SK-N-SH (cell line): Measurements from ENCODE around the gene GHRH.

ENCODE experiments used
- FOXJ3 ChIP-seq: sonication (generic); formaldehyde crosslinking; IDR thresholded peaks from 2 replicates; pipeline ENCODE4 v1.5.1; 2020; ENCODE audit warnings: mild to moderate bottlenecking, missing genetic modification reagents
- FOXM1 ChIP-seq: IDR thresholded peaks from 2 replicates; pipeline ENCODE4 v1.4.0; 2012; ENCODE audit warnings: low read depth, mild to moderate bottlenecking
- GATA2 ChIP-seq: sonication (generic); formaldehyde crosslinking; IDR thresholded peaks from 2 replicates; pipeline ENCODE4 v1.5.0; 2020; ENCODE audit warnings: mild to moderate bottlenecking, missing genetic modification reagents
- NFIC ChIP-seq: IDR thresholded peaks from 2 replicates; pipeline ENCODE4 v1.4.0; 2012; ENCODE audit warnings: borderline replicate concordance
- POLR2AphosphoS5 ChIP-seq: IDR thresholded peaks from 2 replicates; pipeline ENCODE4 v1.6.1; 2012; ENCODE audit warnings: low read depth, low read length
- SMC3 ChIP-seq: IDR thresholded peaks from 2 replicates; pipeline ENCODE4 v1.6.1; 2012; ENCODE audit warnings: low read depth, low read length, improper control_type of control experiment
- TAF1 ChIP-seq: IDR thresholded peaks from 2 replicates; pipeline ENCODE4 v1.6.1; 2012; ENCODE audit warnings: low read depth, mild to moderate bottlenecking, low read length, moderate library complexity, borderline replicate concordance
- TF ChIP-seq, protein P1 (sequence below): IDR thresholded peaks from 2 replicates; pipeline ENCODE4 v1.4.0; 2012; ENCODE audit warnings: low read depth, borderline replicate concordance
- TF ChIP-seq, protein P2 (sequence below): IDR thresholded peaks from 2 replicates; pipeline ENCODE4 v1.4.0; 2012; ENCODE audit warnings: low read depth
- TF ChIP-seq, protein P3 (sequence below): fragments of 200-600 bp; sonication (generic); IDR thresholded peaks from 2 replicates; pipeline ENCODE4 v1.6.1; 2017; ENCODE audit warnings: antibody characterized with exemption, mild to moderate bottlenecking, moderate library complexity

DNA sequence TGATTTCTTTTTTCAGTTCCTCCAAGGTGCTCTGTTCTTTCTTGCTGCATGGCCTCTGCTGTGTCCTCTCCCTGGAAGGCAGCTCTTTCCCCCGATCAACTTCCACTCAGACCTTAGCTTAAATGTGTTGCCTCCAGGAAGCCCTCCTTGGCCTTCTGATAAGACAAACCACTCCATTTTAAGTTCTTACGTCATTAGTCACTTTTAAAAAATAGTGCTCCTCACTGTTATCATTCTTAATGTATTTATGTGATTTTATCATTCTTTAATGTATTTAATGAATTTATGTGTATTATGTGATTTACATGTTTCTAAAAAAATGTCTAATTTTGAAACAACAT lies 15.6 kb upstream of the GHRH start:
- TF ChIP-seq, protein P1, sequence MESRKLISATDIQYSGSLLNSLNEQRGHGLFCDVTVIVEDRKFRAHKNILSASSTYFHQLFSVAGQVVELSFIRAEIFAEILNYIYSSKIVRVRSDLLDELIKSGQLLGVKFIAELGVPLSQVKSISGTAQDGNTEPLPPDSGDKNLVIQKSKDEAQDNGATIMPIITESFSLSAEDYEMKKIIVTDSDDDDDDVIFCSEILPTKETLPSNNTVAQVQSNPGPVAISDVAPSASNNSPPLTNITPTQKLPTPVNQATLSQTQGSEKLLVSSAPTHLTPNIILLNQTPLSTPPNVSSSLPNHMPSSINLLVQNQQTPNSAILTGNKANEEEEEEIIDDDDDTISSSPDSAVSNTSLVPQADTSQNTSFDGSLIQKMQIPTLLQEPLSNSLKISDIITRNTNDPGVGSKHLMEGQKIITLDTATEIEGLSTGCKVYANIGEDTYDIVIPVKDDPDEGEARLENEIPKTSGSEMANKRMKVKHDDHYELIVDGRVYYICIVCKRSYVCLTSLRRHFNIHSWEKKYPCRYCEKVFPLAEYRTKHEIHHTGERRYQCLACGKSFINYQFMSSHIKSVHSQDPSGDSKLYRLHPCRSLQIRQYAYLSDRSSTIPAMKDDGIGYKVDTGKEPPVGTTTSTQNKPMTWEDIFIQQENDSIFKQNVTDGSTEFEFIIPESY = no peak
- TF ChIP-seq FOXM1 (no peak), GATA2 (CRISPR knock-in tag) (no peak), POLR2AphosphoS5 (no peak), SMC3 (no peak), NFIC (no peak), TAF1 (no peak), FOXJ3 (no peak)
- TF ChIP-seq, protein P2, sequence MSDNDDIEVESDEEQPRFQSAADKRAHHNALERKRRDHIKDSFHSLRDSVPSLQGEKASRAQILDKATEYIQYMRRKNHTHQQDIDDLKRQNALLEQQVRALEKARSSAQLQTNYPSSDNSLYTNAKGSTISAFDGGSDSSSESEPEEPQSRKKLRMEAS = no peak
- TF ChIP-seq, protein P3, sequence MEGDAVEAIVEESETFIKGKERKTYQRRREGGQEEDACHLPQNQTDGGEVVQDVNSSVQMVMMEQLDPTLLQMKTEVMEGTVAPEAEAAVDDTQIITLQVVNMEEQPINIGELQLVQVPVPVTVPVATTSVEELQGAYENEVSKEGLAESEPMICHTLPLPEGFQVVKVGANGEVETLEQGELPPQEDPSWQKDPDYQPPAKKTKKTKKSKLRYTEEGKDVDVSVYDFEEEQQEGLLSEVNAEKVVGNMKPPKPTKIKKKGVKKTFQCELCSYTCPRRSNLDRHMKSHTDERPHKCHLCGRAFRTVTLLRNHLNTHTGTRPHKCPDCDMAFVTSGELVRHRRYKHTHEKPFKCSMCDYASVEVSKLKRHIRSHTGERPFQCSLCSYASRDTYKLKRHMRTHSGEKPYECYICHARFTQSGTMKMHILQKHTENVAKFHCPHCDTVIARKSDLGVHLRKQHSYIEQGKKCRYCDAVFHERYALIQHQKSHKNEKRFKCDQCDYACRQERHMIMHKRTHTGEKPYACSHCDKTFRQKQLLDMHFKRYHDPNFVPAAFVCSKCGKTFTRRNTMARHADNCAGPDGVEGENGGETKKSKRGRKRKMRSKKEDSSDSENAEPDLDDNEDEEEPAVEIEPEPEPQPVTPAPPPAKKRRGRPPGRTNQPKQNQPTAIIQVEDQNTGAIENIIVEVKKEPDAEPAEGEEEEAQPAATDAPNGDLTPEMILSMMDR = no peak
